ENCODE results near the gene BAG1. TPM values are rescaled to one million over a fixed set of nuclear protein-coding genes. Genes with fewer than 3 reads are reported as not detected.

The BAG1 gene
- total and polyA plus RNA-seq, 2 of the 13 experiments (the other 11 are each of a cell fraction or from before 2014, with no cell fraction given) = 23.1 to 59.5 TPM

DNA sequence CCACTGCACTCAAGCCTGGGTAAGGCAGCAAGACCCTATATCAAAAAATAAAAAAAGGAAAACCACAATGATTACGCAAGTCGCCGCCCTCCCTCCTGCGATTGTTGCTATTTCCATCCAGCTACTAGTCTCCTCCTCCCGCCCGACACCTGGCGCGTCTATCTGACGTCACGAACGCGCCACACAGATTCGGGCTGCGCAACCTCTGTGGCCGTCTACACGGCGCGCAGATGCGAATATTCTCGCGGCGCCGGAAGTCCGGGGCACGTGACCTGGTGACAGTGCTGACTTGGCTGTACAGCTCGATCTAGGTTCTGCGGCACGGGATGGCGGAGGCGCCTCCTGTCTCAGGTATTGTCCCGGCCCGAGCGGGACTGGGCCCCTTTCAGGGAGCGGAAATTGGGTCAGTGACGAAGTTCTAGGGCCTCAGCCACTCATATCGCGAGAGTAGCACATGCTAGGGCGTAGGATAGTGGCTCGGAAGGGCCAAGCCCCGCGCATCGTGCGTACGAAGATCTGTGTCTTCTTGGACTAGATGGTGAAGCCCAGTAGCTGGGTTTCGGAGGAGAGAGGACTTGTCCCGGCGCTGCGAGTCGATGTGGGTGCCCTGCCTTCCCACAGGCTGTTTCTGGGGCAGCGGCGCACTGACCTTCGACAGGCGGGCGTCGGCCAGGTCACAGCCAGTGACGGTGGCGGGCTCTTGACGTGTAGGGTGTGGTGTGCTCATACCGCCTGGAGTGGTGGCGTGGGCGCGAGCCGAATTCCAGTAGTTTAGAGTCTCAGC is 25.9 kb upstream of the BAG1 start, which contains the start of gene NFX1 (continued):
- TF ChIP-seq, protein P1, sequence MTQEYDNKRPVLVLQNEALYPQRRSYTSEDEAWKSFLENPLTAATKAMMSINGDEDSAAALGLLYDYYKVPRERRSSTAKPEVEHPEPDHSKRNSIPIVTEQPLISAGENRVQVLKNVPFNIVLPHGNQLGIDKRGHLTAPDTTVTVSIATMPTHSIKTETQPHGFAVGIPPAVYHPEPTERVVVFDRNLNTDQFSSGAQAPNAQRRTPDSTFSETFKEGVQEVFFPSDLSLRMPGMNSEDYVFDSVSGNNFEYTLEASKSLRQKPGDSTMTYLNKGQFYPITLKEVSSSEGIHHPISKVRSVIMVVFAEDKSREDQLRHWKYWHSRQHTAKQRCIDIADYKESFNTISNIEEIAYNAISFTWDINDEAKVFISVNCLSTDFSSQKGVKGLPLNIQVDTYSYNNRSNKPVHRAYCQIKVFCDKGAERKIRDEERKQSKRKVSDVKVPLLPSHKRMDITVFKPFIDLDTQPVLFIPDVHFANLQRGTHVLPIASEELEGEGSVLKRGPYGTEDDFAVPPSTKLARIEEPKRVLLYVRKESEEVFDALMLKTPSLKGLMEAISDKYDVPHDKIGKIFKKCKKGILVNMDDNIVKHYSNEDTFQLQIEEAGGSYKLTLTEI (CRISPR knock-in tag; conservative IDR thresholded peaks at IDR 0.05) = no peak; the same call in 1 of the 2 replicates
- TF ChIP-seq SMC3 (IDR thresholded peaks at IDR 0.05; ENCODE audit: low read length) = no peak; the same call in 1 of the 2 replicates
- TF ChIP-seq ZNF33B (CRISPR knock-in tag; IDR thresholded peaks at IDR 0.05) = peak; percentile 93; the same call in 1 of the 2 replicates
- no peak for TF ChIP-seq SP1 (IDR thresholded peaks at IDR 0.05)
- peak; percentile 68 for TF ChIP-seq SP1 (CRISPR knock-in tag; IDR thresholded peaks at IDR 0.05)
- TF ChIP-seq, protein P2, sequence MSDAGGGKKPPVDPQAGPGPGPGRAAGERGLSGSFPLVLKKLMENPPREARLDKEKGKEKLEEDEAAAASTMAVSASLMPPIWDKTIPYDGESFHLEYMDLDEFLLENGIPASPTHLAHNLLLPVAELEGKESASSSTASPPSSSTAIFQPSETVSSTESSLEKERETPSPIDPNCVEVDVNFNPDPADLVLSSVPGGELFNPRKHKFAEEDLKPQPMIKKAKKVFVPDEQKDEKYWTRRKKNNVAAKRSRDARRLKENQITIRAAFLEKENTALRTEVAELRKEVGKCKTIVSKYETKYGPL (CRISPR knock-in tag; IDR thresholded peaks at IDR 0.05) = peak; percentile 61
- TF ChIP-seq CHD2 (IDR thresholded peaks at IDR 0.05; ENCODE audit: low read depth, low read length) = peak; percentile 70; the same call in 1 of the 2 replicates
- peak; percentile 97 for TF ChIP-seq MYC (CRISPR knock-in tag; IDR thresholded peaks at IDR 0.05; ENCODE audit: borderline replicate concordance)
- TF ChIP-seq, protein P3, sequence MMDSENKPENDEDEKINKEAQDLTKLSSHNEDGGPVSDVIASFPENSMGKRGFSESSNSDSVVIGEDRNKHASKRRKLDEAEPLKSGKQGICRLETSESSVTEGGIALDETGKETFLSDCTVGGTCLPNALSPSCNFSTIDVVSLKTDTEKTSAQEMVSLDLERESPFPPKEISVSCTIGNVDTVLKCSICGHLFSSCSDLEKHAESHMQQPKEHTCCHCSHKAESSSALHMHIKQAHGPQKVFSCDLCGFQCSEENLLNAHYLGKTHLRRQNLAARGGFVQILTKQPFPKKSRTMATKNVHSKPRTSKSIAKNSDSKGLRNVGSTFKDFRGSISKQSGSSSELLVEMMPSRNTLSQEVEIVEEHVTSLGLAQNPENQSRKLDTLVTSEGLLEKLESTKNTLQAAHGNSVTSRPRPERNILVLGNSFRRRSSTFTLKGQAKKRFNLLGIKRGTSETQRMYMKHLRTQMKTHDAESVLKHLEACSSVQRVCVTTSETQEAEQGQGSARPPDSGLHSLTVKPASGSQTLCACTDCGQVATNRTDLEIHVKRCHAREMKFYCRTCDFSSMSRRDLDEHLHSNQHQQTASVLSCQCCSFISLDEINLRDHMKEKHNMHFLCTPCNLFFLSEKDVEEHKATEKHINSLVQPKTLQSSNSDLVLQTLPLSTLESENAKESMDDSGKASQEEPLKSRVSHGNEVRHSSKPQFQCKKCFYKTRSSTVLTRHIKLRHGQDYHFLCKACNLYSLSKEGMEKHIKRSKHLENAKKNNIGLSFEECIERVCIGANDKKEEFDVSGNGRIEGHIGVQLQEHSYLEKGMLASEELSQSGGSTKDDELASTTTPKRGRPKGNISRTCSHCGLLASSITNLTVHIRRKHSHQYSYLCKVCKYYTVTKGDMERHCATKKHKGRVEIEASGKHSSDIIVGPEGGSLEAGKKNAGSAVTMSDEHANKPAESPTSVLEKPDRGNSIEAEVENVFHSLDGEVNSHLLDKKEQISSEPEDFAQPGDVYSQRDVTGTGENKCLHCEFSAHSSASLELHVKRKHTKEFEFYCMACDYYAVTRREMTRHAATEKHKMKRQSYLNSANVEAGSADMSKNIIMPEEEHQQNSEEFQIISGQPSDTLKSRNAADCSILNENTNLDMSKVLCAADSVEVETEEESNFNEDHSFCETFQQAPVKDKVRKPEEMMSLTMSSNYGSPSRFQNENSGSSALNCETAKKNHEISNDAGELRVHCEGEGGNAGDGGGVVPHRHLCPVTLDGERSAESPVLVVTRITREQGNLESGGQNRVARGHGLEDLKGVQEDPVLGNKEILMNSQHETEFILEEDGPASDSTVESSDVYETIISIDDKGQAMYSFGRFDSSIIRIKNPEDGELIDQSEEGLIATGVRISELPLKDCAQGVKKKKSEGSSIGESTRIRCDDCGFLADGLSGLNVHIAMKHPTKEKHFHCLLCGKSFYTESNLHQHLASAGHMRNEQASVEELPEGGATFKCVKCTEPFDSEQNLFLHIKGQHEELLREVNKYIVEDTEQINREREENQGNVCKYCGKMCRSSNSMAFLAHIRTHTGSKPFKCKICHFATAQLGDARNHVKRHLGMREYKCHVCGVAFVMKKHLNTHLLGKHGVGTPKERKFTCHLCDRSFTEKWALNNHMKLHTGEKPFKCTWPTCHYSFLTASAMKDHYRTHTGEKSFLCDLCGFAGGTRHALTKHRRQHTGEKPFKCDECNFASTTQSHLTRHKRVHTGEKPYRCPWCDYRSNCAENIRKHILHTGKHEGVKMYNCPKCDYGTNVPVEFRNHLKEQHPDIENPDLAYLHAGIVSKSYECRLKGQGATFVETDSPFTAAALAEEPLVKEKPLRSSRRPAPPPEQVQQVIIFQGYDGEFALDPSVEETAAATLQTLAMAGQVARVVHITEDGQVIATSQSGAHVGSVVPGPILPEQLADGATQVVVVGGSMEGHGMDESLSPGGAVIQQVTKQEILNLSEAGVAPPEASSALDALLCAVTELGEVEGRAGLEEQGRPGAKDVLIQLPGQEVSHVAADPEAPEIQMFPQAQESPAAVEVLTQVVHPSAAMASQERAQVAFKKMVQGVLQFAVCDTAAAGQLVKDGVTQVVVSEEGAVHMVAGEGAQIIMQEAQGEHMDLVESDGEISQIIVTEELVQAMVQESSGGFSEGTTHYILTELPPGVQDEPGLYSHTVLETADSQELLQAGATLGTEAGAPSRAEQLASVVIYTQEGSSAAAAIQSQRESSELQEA (CRISPR knock-in tag; IDR thresholded peaks at IDR 0.05; ENCODE audit: not compliant biosample characterization) = peak; percentile 92
- TF ChIP-seq ZNF781 (CRISPR knock-in tag; IDR thresholded peaks at IDR 0.05; ENCODE audit: borderline replicate concordance, not compliant biosample characterization) = peak; percentile 92
- TF ChIP-seq, protein P4, sequence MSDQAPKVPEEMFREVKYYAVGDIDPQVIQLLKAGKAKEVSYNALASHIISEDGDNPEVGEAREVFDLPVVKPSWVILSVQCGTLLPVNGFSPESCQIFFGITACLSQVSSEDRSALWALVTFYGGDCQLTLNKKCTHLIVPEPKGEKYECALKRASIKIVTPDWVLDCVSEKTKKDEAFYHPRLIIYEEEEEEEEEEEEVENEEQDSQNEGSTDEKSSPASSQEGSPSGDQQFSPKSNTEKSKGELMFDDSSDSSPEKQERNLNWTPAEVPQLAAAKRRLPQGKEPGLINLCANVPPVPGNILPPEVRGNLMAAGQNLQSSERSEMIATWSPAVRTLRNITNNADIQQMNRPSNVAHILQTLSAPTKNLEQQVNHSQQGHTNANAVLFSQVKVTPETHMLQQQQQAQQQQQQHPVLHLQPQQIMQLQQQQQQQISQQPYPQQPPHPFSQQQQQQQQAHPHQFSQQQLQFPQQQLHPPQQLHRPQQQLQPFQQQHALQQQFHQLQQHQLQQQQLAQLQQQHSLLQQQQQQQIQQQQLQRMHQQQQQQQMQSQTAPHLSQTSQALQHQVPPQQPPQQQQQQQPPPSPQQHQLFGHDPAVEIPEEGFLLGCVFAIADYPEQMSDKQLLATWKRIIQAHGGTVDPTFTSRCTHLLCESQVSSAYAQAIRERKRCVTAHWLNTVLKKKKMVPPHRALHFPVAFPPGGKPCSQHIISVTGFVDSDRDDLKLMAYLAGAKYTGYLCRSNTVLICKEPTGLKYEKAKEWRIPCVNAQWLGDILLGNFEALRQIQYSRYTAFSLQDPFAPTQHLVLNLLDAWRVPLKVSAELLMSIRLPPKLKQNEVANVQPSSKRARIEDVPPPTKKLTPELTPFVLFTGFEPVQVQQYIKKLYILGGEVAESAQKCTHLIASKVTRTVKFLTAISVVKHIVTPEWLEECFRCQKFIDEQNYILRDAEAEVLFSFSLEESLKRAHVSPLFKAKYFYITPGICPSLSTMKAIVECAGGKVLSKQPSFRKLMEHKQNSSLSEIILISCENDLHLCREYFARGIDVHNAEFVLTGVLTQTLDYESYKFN (CRISPR knock-in tag; conservative IDR thresholded peaks at IDR 0.05) = peak; percentile 55; the same call in 1 of the 2 replicates
- 0 out of 2 replicates have a peak, but pooled peaks have one; percentile 83 for TF ChIP-seq ZNF367 (CRISPR knock-in tag; IDR thresholded peaks at IDR 0.05; ENCODE audit: borderline replicate concordance)

Measured in HepG2 (cell line).